HepG2 (cell line): Measurements from ENCODE around the gene ESR1. TPM values are rescaled to one million over a fixed set of nuclear protein-coding genes. Genes with fewer than 3 reads are reported as not detected.
A peak's percentile ranks its signal among the peaks of the same experiment; 100 is the strongest.

Experiments
- ATAC-seq: fragments of 200-7000 bp; cut with Tn5 transposase; 3 replicates; pipeline ENCODE4 v1.9.1; 2020; ENCODE audit warnings: mild to moderate bottlenecking, moderate library complexity
- BruUV-seq: library from RNA; stranded (reverse); fragments of 400-500 nt; replicated peaks from 2 replicates; lab custom pipeline; 2021; lab: Mats Ljungman, UMichigan
- CTCF ChIA-PET: fragments of 300-600 bp; formaldehyde crosslinking; extraction: SDS; loops from one replicate; lab custom pipeline; 2021; ENCODE audit warnings: low total read pairs, inconsistent platforms, low intra/inter-chr PET ratio; lab: Yijun Ruan, JAX
- POLR2A ChIA-PET: fragments of 350-600 bp; sonication (Branson Sonifier 250); formaldehyde crosslinking; loops from one replicate; lab custom pipeline; 2020; ENCODE audit warnings: antibody characterized with exemption, inconsistent platforms; lab: Yijun Ruan, JAX
- DNase-seq: peaks from one replicate; pipeline ENCODE4 v3.0.0-alpha.2; 2015; ENCODE audit warnings: low spot score
- FAIRE-seq: peaks from 3 replicates; lab custom pipeline; 2011; peaks lifted over from hg19 to GRCh38; lab: Jason Lieb, UNC
- H2AFZ ChIP-seq: one replicate; pipeline ENCODE4 v1.6.1; 2011; ENCODE audit warnings: low read length, inconsistent platforms
- H3K27ac ChIP-seq: fragments of 300-600 bp; 3 replicates; pipeline ENCODE4 v1.8.0; 2011; ENCODE audit warnings: mixed run types, mild to moderate bottlenecking, mixed read lengths, low read length, inconsistent platforms; ENCODE audit not compliant: insufficient read depth; ENCODE audit errors: extremely low read length
- H3K27me3 ChIP-seq, 2 experiments: fragments of 200-600 bp in 1 of 2; 2 replicates in 1 of 2; 3 replicates in 1 of 2; pipeline versions ENCODE4 v1.6.0 to v1.8.0; 2011; ENCODE audit warnings: low read length in 2 of 2, mild to moderate bottlenecking in 2 of 2, moderate library complexity in 2 of 2, inconsistent platforms in 1 of 2; ENCODE audit not compliant: insufficient read depth in 2 of 2, control insufficient read depth in 1 of 2
- H3K36me3 ChIP-seq, 2 experiments: fragments of 200-600 bp in 1 of 2; replicated peaks in 1 of 2; 2 replicates in 1 of 2; 3 replicates in 1 of 2; pipeline versions ENCODE4 v1.5.1 to v1.8.0; 2011; ENCODE audit warnings: low read length in 2 of 2, inconsistent platforms in 1 of 2; ENCODE audit not compliant: insufficient read depth in 2 of 2, control insufficient read depth in 1 of 2
- H3K4me1 ChIP-seq: 2 replicates; pipeline ENCODE4 v1.5.1; 2012; ENCODE audit warnings: low read length, inconsistent platforms; ENCODE audit not compliant: insufficient read depth
- H3K4me2 ChIP-seq: 2 replicates; pipeline ENCODE4 v1.6.0; 2011; ENCODE audit warnings: low read depth, low read length, inconsistent platforms
- H3K4me3 ChIP-seq, 3 experiments: fragments of 200-600 bp in 1 of 3; sonication (generic), shearing (Covaris generic) in 1 of 3; replicated peaks in 1 of 3; 2 replicates each; pipeline ENCODE4 v1.5.1; 2011 to 2016; ENCODE audit warnings: low read length in 3 of 3, inconsistent platforms in 2 of 3, low read depth in 2 of 3, mild to moderate bottlenecking in 2 of 3, control low read depth in 1 of 3, mixed read lengths in 1 of 3; ENCODE audit not compliant: insufficient read depth in 1 of 3
- H3K79me2 ChIP-seq: one replicate; pipeline ENCODE4 v1.6.1; 2011; ENCODE audit warnings: low read length, inconsistent platforms; ENCODE audit not compliant: insufficient read depth
- H3K9ac ChIP-seq: 2 replicates; pipeline ENCODE4 v1.6.0; 2011; ENCODE audit warnings: mild to moderate bottlenecking, low read depth, low read length, inconsistent platforms; ENCODE audit not compliant: insufficient read depth
- H3K9me3 ChIP-seq: 2 replicates; pipeline ENCODE4 v1.5.1; 2012; ENCODE audit warnings: mild to moderate bottlenecking, low read length
- H4K20me1 ChIP-seq: 2 replicates; pipeline ENCODE4 v1.6.0; 2011; ENCODE audit warnings: inconsistent platforms, mild to moderate bottlenecking, low read length, moderate library complexity; ENCODE audit not compliant: insufficient read depth
- HIVEP1 ChIP-seq: sonication (generic); formaldehyde crosslinking; IDR thresholded peaks from 2 replicates; pipeline ENCODE4 v1.4.0; 2020; ENCODE audit warnings: mild to moderate bottlenecking, missing genetic modification reagents
- MAFF ChIP-seq: IDR thresholded peaks from 2 replicates; pipeline ENCODE4 v1.6.1; 2011; ENCODE audit warnings: low read depth, low read length, improper control_type of control experiment
- MAFK ChIP-seq, 2 experiments: IDR thresholded peaks in 1 of 2; conservative IDR thresholded peaks in 1 of 2; 2 replicates each; pipeline ENCODE4 v1.6.1; 2011; ENCODE audit warnings: improper control_type of control experiment in 2 of 2, low read length in 2 of 2
- REXO4 ChIP-seq: sonication (generic); formaldehyde crosslinking; IDR thresholded peaks from 2 replicates; pipeline ENCODE4 v1.8.0; 2022; ENCODE audit warnings: missing genetic modification reagents, mild to moderate bottlenecking, borderline replicate concordance
- ZKSCAN5 ChIP-seq: sonication (generic); formaldehyde crosslinking; IDR thresholded peaks from 2 replicates; pipeline ENCODE4 v1.5.1; 2020; ENCODE audit warnings: mild to moderate bottlenecking, missing genetic modification reagents
- ZNF772 ChIP-seq: sonication (generic); formaldehyde crosslinking; IDR thresholded peaks from 2 replicates; pipeline ENCODE4 v1.5.0; 2020; ENCODE audit warnings: mild to moderate bottlenecking, missing genetic modification reagents
- WGBS: methylation state at CpG from one replicate; pipeline ENCODE4 v1.1.6; 2017; ENCODE audit warnings: low lambda C conversion rate; 5-methylcytosine and 5-hydroxymethylcytosine counted together
- in situ Hi-C: cut with HindIII; loops from 2 replicates; pipeline ENCODE4 v1.10.0; 2017; ENCODE audit warnings: low pct_unique_long_range_greater_than_20kb; ENCODE audit not compliant: extremely low pct_ligation_motif_present
- intact Hi-C: fragments of 100-400 bp; cut with micrococcal nuclease; formaldehyde crosslinking; loops from one replicate; pipeline ENCODE4 v1.10.0; 2022; ENCODE audit not compliant: unreplicated experiment
- polyA plus RNA-seq, 8 experiments: library from polyadenylated mRNA; depleted of rRNA in 3 of 8; stranded (reverse) in 7 of 8; unstranded in 1 of 8; fragments of >200 nt; fragmentation: Illumina TruSeq in 4 of 8; extraction: Trizol in 4 of 8; gene quantifications; 2 replicates each; pipeline versions ENCODE4 v1.2.1 to v1.2.3, GENCODE V29; 2011 to 2016; ENCODE audit warnings: low read depth in 4 of 8, missing spikeins in 1 of 8, mixed read lengths in 1 of 8; ENCODE audit not compliant: insufficient read depth in 1 of 8
- total RNA-seq, 5 experiments: library from RNA; depleted of rRNA; stranded (reverse); fragments of >200 nt; fragmentation: Illumina TruSeq; extraction: Trizol; gene quantifications; 2 replicates each; pipeline ENCODE4 v1.2.3, GENCODE V29; 2016; ENCODE audit warnings: low read depth in 1 of 5
- TF ChIP-seq, protein P1 (sequence below): sonication (generic); formaldehyde crosslinking; IDR thresholded peaks from 2 replicates; pipeline ENCODE4 v1.4.0; 2020; ENCODE audit warnings: missing genetic modification reagents, mild to moderate bottlenecking, borderline replicate concordance

Gene ESR1
- total and polyA plus RNA-seq, 2 of the 13 experiments (the other 11 are each of a cell fraction or from before 2014, with no cell fraction given): not detected

DNA sequence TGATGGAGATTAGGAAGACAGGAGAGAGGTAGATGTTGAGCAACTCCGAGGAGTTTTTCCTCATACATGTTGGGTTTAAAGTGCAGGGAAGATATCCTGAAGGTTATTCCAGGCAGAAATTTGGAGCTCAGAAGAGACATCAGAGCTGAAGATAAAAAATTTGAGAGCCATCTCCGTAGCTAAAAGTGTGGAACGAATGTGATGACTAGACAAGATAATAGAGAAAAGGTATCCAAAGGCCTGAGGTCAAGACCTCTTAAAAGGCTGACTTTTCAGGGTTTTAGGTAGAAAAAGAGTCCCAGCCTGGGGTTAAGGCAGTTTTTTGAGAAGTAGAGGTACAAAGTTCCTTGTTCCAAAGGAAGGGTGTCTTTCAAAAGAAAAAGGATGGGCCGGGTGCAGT lies 214.8 kb downstream of the ESR1 start:
- Histone ChIP-seq H3K36me3 (no peaks in the 10 kb centered on the region), H3K9me3 (no peaks in the 10 kb centered on the region), H3K9ac (no peak overlapping the region), H3K4me3 (no peak overlapping the region), H2AFZ (no peak overlapping the region), H4K20me1 (no peaks in the 10 kb centered on the region), H3K79me2 (no peaks in the 10 kb centered on the region), H3K4me1 (no peaks in the 10 kb centered on the region), H3K27ac (no peak overlapping the region), H3K4me2 (no peak overlapping the region), H3K27me3 (no peaks in the 10 kb centered on the region)
- peak; percentile 54; the same call in 1 of the 2 replicates for TF ChIP-seq MAFF
- no peak for TF ChIP-seq ZKSCAN5 (CRISPR knock-in tag)
- no peak for TF ChIP-seq REXO4 (CRISPR knock-in tag)
- peak; percentile 53 to 71 for TF ChIP-seq MAFK (conservative IDR thresholded peaks at IDR 0.05 in 1 of 2, IDR thresholded peaks at IDR 0.05 in 1 of 2; ENCODE audit: low read length in 2 of 2)
- no peak for TF ChIP-seq ZNF772 (CRISPR knock-in tag)
- no peak for TF ChIP-seq HIVEP1 (CRISPR knock-in tag)
- TF ChIP-seq, protein P1, sequence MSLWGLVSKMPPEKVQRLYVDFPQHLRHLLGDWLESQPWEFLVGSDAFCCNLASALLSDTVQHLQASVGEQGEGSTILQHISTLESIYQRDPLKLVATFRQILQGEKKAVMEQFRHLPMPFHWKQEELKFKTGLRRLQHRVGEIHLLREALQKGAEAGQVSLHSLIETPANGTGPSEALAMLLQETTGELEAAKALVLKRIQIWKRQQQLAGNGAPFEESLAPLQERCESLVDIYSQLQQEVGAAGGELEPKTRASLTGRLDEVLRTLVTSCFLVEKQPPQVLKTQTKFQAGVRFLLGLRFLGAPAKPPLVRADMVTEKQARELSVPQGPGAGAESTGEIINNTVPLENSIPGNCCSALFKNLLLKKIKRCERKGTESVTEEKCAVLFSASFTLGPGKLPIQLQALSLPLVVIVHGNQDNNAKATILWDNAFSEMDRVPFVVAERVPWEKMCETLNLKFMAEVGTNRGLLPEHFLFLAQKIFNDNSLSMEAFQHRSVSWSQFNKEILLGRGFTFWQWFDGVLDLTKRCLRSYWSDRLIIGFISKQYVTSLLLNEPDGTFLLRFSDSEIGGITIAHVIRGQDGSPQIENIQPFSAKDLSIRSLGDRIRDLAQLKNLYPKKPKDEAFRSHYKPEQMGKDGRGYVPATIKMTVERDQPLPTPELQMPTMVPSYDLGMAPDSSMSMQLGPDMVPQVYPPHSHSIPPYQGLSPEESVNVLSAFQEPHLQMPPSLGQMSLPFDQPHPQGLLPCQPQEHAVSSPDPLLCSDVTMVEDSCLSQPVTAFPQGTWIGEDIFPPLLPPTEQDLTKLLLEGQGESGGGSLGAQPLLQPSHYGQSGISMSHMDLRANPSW: no peak
- FAIRE-seq (no peak), DNase-seq (no peak), ATAC-seq (no peak)
- intact Hi-C loops (no loop called here), in situ Hi-C loops (no loop called here)
- 12% methylated on average over 4 of the region's 4 CpGs for WGBS
- BruUV-seq: no TSS peak
- ChIA-PET POLR2A (no interaction called here), CTCF (no interaction called here)
